Measurements from ENCODE around the gene FBXL16. TPM values are rescaled to one million over a fixed set of nuclear protein-coding genes. Genes with fewer than 3 reads are reported as not detected.
"Not testable (repeated sequence)": the region's sequence is repeated elsewhere in the genome, so short reads cannot be mapped to it uniquely, and the experiment has no call there.

The FBXL16 gene
- total RNA-seq (10 to 100 TPM in 1 of 2 donors, 1 to 10 TPM in 1; 7.4 to 12.4 TPM), polyA plus RNA-seq (ENCODE audit: insufficient read length in 2 of 2) (10 to 100 TPM; 74.4 to 76.0 TPM)
- long read RNA-seq, donor 1, transcript FBXL16-202 (6 exons, 3,547 nt) = major isoform, 18 of 1,484 reads
- long read RNA-seq, donor 1, partial matches to known transcripts = 1,281 of 1,484 reads
- long read RNA-seq, donor 1, other reads (novel, unspliced or antisense) = 184 of 1,484 reads
- long read RNA-seq, donor 2, partial matches to known transcripts = 725 of 792 reads
- long read RNA-seq, donor 2, other reads (novel, unspliced or antisense) = 64 of 792 reads
- long read RNA-seq, donor 3, partial matches to known transcripts = 0 of 46 reads
- long read RNA-seq, donor 3, other reads (novel, unspliced or antisense) = 43 of 46 reads
- long read RNA-seq, donor 4, partial matches to known transcripts = 0 of 1 reads
- long read RNA-seq, donor 4, other reads (novel, unspliced or antisense) = 0 of 1 reads

DNA sequence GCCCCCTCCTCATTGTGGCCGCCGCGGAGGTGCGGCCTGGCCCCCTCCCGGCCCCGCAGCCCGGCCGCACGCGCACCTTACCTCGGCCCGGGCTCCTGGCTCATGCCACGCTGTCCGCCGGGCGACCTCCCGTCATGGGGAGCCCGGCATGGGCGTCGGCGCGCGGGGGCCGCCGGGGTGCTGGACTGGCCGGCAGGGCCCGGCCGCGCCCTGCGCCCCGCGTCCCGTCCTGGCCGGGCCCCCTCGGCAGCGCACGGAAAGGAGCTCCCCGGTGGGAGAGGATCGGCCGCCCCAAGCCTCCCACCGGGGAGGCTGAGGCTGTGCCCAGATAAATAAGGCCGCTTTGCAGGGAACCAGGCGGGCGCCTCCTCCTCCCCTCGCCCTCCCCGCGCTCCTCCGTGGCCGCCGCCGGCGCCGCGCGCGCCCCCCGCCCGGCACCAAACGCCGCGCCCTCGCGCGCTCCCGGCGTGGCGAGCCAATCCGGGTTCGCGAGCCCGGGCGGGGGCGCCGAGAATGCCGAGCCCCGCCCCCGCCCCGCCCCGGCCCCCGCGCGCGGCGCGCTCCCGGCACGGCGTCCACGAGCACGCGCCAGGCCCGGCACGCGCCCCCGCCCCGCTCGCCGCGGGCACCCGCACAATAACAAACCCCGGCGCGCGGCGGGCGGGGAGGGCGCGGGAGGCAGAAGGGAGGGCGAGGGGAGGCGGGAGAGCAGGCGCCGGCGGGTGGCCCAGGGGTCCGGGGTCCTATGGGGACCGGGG lies at the start of gene FBXL16:
FBXL16 (minus strand) TSS at position 371 of the 758 bp plus-strand sequence. CDS start 8,396 bp downstream, outside the sequence.
- H3K36me3 ChIP-seq (ENCODE audit: control insufficient read depth, insufficient read depth, low read length) = peaks cover 38% of the 10 kb centered on the region
- H3K27ac ChIP-seq (ENCODE audit: low read depth, low read length) = no peak within 1 kb of the TSS
- peak in 4 of 6 donors; percentile 74 to 95 (median 87) for DNase-seq (ENCODE audit: low read depth in 4 of 6, low spot score in 6 of 6)
- H3K27me3 ChIP-seq (ENCODE audit: control insufficient read depth, insufficient read depth, low read length) = peaks cover 38% of the 10 kb centered on the region
- no peaks in the 10 kb centered on the region for H3K9me3 ChIP-seq (ENCODE audit: control insufficient read depth, insufficient read depth, low read length)
- peaks cover 88% of the 10 kb centered on the region for H3K4me1 ChIP-seq (ENCODE audit: control insufficient read depth, insufficient read depth, low read length)
- peak within 1 kb of the TSS; percentile 35 for H3K4me3 ChIP-seq (ENCODE audit: low read depth, low read length)
- under 1% methylated on average over 113 of the region's 115 CpGs for WGBS (ENCODE audit: insufficient coverage)

- H3K27ac ChIP-seq (ENCODE audit: low read depth, low read length) = no peak overlapping the region
- H3K27me3 ChIP-seq (ENCODE audit: control insufficient read depth, insufficient read depth, low read length) = peaks cover 9% of the 10 kb centered on the region
- DNase-seq (ENCODE audit: low read depth in 4 of 6, low spot score in 6 of 6) = no peak
- H3K36me3 ChIP-seq (ENCODE audit: control insufficient read depth, insufficient read depth, low read length) = no peaks in the 10 kb centered on the region
- H3K4me1 ChIP-seq (ENCODE audit: control insufficient read depth, insufficient read depth, low read length) = peaks cover 5% of the 10 kb centered on the region
- H3K9me3 ChIP-seq (ENCODE audit: control insufficient read depth, insufficient read depth, low read length) = no peaks in the 10 kb centered on the region
- H3K4me3 ChIP-seq (ENCODE audit: low read depth, low read length) = no peak overlapping the region
- WGBS (ENCODE audit: insufficient coverage) = 82% methylated on average over 6 of the region's 11 CpGs
These were observed 49.1 kb upstream of the FBXL16 start for GRCh38 chr16:754656-755055.

GRCh38 chr16:754121-754607 lies 48.6 kb upstream of the FBXL16 start:
- not testable (repeated sequence) for H3K9me3 ChIP-seq (ENCODE audit: control insufficient read depth, insufficient read depth, low read length); H3K36me3 ChIP-seq (ENCODE audit: control insufficient read depth, insufficient read depth, low read length); H3K27ac ChIP-seq (ENCODE audit: low read depth, low read length); H3K27me3 ChIP-seq (ENCODE audit: control insufficient read depth, insufficient read depth, low read length); DNase-seq (ENCODE audit: low read depth in 4 of 6, low spot score in 6 of 6); H3K4me1 ChIP-seq (ENCODE audit: control insufficient read depth, insufficient read depth, low read length); H3K4me3 ChIP-seq (ENCODE audit: low read depth, low read length)
- 99% methylated on average over 9 of the region's 11 CpGs for WGBS (ENCODE audit: insufficient coverage)

DNA sequence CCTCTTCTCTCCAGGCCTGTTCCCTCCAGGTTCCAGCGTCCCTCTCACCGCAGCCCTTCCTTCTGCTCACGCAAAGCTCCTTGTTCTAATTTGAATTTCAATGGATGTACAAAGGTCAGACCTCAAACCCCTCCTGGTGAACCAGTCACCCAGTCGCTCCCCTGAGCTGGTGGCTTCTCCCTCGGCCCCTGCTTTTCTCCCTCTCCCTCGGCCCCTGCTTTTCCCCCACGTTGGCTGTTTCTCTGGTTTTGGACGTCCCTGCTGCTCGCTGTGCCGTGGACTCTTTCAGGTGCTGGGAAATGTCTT lies 46.4 kb upstream of the FBXL16 start:
- no peak overlapping the region for H3K27ac ChIP-seq (ENCODE audit: low read depth, low read length)
- peaks cover 9% of the 10 kb centered on the region for H3K27me3 ChIP-seq (ENCODE audit: control insufficient read depth, insufficient read depth, low read length)
- no peaks in the 10 kb centered on the region for H3K36me3 ChIP-seq (ENCODE audit: control insufficient read depth, insufficient read depth, low read length)
- H3K9me3 ChIP-seq (ENCODE audit: control insufficient read depth, insufficient read depth, low read length) = no peaks in the 10 kb centered on the region
- peaks cover 5% of the 10 kb centered on the region for H3K4me1 ChIP-seq (ENCODE audit: control insufficient read depth, insufficient read depth, low read length)
- 6% methylated on average over 4 of the region's 10 CpGs for WGBS (ENCODE audit: insufficient coverage)
- DNase-seq (ENCODE audit: low read depth in 4 of 6, low spot score in 6 of 6) = no peak
- H3K4me3 ChIP-seq (ENCODE audit: low read depth, low read length) = no peak overlapping the region

DNA sequence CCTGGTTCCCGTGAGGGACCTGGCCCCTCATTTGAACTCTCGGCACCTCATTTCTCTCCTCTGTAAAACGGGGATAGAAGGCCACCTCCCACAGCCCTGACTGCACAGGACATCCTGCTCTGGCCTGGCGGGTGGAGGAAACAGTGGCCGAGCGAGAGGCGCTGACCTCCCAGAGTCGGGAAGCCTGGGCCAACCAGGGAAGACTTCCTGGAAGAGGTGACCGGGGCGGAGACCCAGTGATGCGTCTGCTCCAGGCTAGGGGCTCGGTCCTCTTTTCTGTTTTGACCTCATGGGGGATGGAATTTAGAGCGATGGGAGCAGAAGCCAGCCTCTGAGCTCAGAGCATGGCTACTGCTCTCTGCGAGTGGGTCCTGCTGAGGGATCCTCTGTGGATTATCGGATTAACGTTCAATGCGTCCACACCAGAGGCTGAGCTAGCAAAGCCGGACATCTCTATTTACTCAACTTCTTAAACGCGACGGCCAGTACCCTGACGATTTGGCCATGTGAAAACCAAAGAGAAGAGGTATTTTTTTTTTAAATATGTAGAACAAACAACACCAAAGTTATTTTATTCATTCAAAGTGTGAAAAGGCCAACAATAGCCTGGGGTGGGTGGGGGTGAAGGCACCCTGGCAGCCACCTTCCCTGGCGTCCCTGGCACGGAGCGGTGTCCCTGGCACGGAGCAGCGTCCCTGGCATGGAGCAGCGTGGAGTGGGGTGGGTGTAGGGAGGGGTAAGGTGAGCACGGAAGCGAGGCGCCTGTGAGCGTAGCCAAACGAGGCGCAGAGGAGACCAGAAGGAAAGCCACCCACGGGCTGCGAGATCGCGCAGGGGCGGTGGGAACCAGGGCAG lies 45.8 kb upstream of the FBXL16 start:
- no peaks in the 10 kb centered on the region for H3K36me3 ChIP-seq (ENCODE audit: control insufficient read depth, insufficient read depth, low read length)
- H3K27ac ChIP-seq (ENCODE audit: low read depth, low read length) = no peak overlapping the region
- H3K4me1 ChIP-seq (ENCODE audit: control insufficient read depth, insufficient read depth, low read length) = peaks cover 5% of the 10 kb centered on the region
- no peaks in the 10 kb centered on the region for H3K9me3 ChIP-seq (ENCODE audit: control insufficient read depth, insufficient read depth, low read length)
- H3K27me3 ChIP-seq (ENCODE audit: control insufficient read depth, insufficient read depth, low read length) = peaks cover 9% of the 10 kb centered on the region
- no peak overlapping the region for H3K4me3 ChIP-seq (ENCODE audit: low read depth, low read length)
- 54% methylated on average over 33 of the region's 39 CpGs for WGBS (ENCODE audit: insufficient coverage)
- no peak for DNase-seq (ENCODE audit: low read depth in 4 of 6, low spot score in 6 of 6)

GRCh38 chr16:750485-750884 lies 44.9 kb upstream of the FBXL16 start:
- no peak for DNase-seq (ENCODE audit: low read depth in 4 of 6, low spot score in 6 of 6)
- H3K9me3 ChIP-seq (ENCODE audit: control insufficient read depth, insufficient read depth, low read length) = no peaks in the 10 kb centered on the region
- WGBS (ENCODE audit: insufficient coverage) = 53% methylated on average over 9 of the region's 9 CpGs
- H3K4me1 ChIP-seq (ENCODE audit: control insufficient read depth, insufficient read depth, low read length) = peaks cover 5% of the 10 kb centered on the region
- H3K4me3 ChIP-seq (ENCODE audit: low read depth, low read length) = no peak overlapping the region
- no peak overlapping the region for H3K27ac ChIP-seq (ENCODE audit: low read depth, low read length)
- H3K27me3 ChIP-seq (ENCODE audit: control insufficient read depth, insufficient read depth, low read length) = peaks cover 9% of the 10 kb centered on the region
- no peaks in the 10 kb centered on the region for H3K36me3 ChIP-seq (ENCODE audit: control insufficient read depth, insufficient read depth, low read length)

DNA sequence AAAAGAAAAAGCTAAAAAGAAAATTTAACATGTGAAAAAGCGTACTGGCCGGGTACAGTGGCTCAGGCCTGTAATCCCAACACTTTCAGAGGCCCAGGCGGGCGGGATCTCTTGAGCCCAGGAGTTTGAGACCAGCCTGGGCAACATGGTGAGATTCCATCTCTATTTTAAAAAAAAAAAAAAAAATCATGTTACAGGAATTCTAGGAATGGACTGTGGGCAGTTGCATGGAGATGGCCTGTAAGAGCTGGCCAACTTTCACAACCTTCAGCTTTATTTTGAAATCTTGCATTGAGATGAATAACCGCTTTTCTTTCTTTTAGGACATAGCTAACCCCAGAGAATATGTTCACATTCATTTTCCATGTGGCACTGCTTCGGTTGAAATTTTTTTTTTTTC lies 43.4 kb upstream of the FBXL16 start:
- Histone ChIP-seq H3K4me1 (ENCODE audit: control insufficient read depth, insufficient read depth, low read length) (peaks cover 5% of the 10 kb centered on the region), H3K4me3 (ENCODE audit: low read depth, low read length) (no peak overlapping the region), H3K36me3 (ENCODE audit: control insufficient read depth, insufficient read depth, low read length) (no peaks in the 10 kb centered on the region), H3K27me3 (ENCODE audit: control insufficient read depth, insufficient read depth, low read length) (peaks cover 9% of the 10 kb centered on the region), H3K9me3 (ENCODE audit: control insufficient read depth, insufficient read depth, low read length) (no peaks in the 10 kb centered on the region), H3K27ac (ENCODE audit: low read depth, low read length) (no peak overlapping the region)
- WGBS (ENCODE audit: insufficient coverage) = 100% methylated on average over 1 of the region's 6 CpGs
- DNase-seq (ENCODE audit: low read depth in 4 of 6, low spot score in 6 of 6) = no peak

DNA sequence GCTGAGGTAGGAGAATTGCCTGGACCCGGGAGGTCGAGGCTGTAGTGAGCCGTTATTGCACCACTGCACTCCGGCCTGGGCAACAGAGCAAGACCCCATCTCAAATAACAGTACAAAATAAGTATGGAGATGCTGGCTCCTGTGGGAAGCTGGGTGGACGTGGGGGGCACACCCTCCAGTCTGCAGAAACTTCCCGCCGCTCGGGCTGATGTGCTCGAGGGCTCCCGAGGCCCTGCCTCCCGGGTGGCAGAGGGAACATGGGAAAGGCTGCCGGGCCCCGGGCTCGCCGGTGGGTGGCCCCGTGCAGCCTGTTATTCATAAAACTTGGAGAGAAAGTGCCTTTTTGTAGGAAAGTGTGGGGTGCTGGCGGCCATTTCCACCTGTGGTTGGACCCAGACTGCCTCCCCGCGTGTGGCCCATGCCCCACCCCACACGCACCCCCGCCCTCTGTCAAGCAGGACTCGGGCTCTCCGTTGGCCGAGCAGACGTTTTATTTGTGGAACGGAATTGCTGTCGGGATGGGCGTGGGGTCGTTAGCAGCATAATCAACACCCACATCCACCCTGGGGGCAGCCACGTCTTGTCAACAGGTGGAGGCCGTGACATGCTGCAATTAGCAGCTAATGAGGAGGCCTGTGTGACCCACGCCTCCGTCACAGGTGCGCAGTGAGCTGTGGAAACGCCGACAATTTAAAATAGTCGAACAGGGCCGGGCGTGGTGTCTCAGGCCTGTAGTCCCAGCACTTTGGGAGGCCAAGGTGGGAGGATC lies 42.6 kb upstream of the FBXL16 start:
- H3K27me3 ChIP-seq (ENCODE audit: control insufficient read depth, insufficient read depth, low read length) = peaks cover 9% of the 10 kb centered on the region
- 78% methylated on average over 33 of the region's 39 CpGs for WGBS (ENCODE audit: insufficient coverage)
- peaks cover 5% of the 10 kb centered on the region for H3K4me1 ChIP-seq (ENCODE audit: control insufficient read depth, insufficient read depth, low read length)

DNA sequence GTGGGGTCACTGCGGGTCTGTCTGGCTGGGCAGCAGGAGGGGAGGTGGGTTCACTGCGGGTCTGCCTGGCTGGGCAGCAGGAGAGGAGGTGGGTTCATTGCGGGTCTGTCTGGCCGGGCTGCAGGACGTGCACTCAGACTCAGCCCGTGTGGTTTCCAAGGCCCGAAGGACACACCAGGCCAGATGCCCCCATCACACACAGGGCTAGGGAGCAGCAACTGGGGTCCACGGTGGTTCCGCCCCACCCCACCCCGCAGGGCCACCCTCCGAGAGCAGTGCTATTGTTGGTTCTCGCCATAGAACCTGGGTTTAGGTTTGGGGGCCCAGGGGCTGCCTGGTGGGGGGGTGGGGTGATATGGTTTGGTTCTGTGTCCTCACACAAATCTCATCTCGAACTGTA lies 41.0 kb upstream of the FBXL16 start:
- Histone ChIP-seq H3K9me3 (ENCODE audit: control insufficient read depth, insufficient read depth, low read length) (no peaks in the 10 kb centered on the region), H3K4me3 (ENCODE audit: low read depth, low read length) (no peak overlapping the region), H3K27me3 (ENCODE audit: control insufficient read depth, insufficient read depth, low read length) (peaks cover 4% of the 10 kb centered on the region), H3K36me3 (ENCODE audit: control insufficient read depth, insufficient read depth, low read length) (no peaks in the 10 kb centered on the region), H3K27ac (ENCODE audit: low read depth, low read length) (no peak overlapping the region), H3K4me1 (ENCODE audit: control insufficient read depth, insufficient read depth, low read length) (peaks cover 3% of the 10 kb centered on the region)
- WGBS (ENCODE audit: insufficient coverage) = 80% methylated on average over 8 of the region's 13 CpGs
- DNase-seq (ENCODE audit: low read depth in 4 of 6, low spot score in 6 of 6) = no peak

More for the DNA sequence above, 42.6 kb upstream of the FBXL16 start:
- Histone ChIP-seq H3K9me3 (ENCODE audit: control insufficient read depth, insufficient read depth, low read length) (no peaks in the 10 kb centered on the region), H3K27ac (ENCODE audit: low read depth, low read length) (no peak overlapping the region), H3K4me3 (ENCODE audit: low read depth, low read length) (no peak overlapping the region), H3K36me3 (ENCODE audit: control insufficient read depth, insufficient read depth, low read length) (no peaks in the 10 kb centered on the region)
- no peak for DNase-seq (ENCODE audit: low read depth in 4 of 6, low spot score in 6 of 6)
